HG03439 (cell line): ENCODE data around the gene ALK.

Experiments used
- ATAC-seq: cut with Tn5 transposase; IDR thresholded peaks from one replicate; pipeline ENCODE4 v1.9.1; 2021; ENCODE audit warnings: mild to moderate bottlenecking, moderate library complexity; ENCODE audit not compliant: unreplicated experiment

ALK gene

GRCh38 chr2:29186817-29187216, 734.6 kb downstream of the ALK start:
- no peak for ATAC-seq

- ATAC-seq, result no peak
Measured at GRCh38 chr2:29184531-29184930, 736.9 kb downstream of the ALK start.

- no peak for ATAC-seq
Measured at GRCh38 chr2:29182920-29183319, 738.5 kb downstream of the ALK start.

- ATAC-seq, result no peak
Measured at GRCh38 chr2:29182334-29182733, 739.1 kb downstream of the ALK start.

GRCh38 chr2:29175338-29175737, 746.0 kb downstream of the ALK start:
- no peak for ATAC-seq

- no peak for ATAC-seq
Measured at GRCh38 chr2:29174937-29175336, 746.4 kb downstream of the ALK start.

GRCh38 chr2:29166242-29167039, 754.9 kb downstream of the ALK start:
- ATAC-seq, result no peak

- no peak for ATAC-seq
Measured at GRCh38 chr2:29165362-29166241, 755.8 kb downstream of the ALK start.

- no peak for ATAC-seq
Measured at GRCh38 chr2:29164091-29164846, 757.1 kb downstream of the ALK start.

GRCh38 chr2:29162204-29162928, 759.0 kb downstream of the ALK start:
- no peak for ATAC-seq

- no peak for ATAC-seq
Measured at GRCh38 chr2:29160184-29160583, 761.2 kb downstream of the ALK start.

- ATAC-seq, result no peak
Measured at GRCh38 chr2:29159125-29159524, 762.3 kb downstream of the ALK start.

GRCh38 chr2:29157131-29157530, 764.3 kb downstream of the ALK start:
- ATAC-seq, result no peak

- ATAC-seq, result no peak
Measured at GRCh38 chr2:29155578-29155977, 765.8 kb downstream of the ALK start.

GRCh38 chr2:29154610-29155009, 766.8 kb downstream of the ALK start:
- no peak for ATAC-seq

GRCh38 chr2:29147963-29148362, 773.4 kb downstream of the ALK start:
- ATAC-seq, result no peak

- no peak for ATAC-seq
Measured at GRCh38 chr2:29146197-29146596, 775.2 kb downstream of the ALK start.

GRCh38 chr2:29143657-29144056, 777.7 kb downstream of the ALK start:
- no peak for ATAC-seq
